OCI-LY3 (cell line): Measurements from ENCODE around the gene AMDHD2.

Experiments used
- EZH2phosphoT487 ChIP-seq: fragments of 200-600 bp; shearing (Covaris generic); IDR thresholded peaks from 2 replicates; pipeline ENCODE4 v1.6.1; 2018; ENCODE audit warnings: antibody characterized with exemption, mixed run types, low read depth
- TF ChIP-seq, protein P1 (sequence below): fragments of 200-600, 300-600 bp; sonication (generic); IDR thresholded peaks from 2 replicates; pipeline ENCODE4 v1.5.1; 2014; ENCODE audit warnings: antibody characterized with exemption, low read length, low read depth

DNA sequence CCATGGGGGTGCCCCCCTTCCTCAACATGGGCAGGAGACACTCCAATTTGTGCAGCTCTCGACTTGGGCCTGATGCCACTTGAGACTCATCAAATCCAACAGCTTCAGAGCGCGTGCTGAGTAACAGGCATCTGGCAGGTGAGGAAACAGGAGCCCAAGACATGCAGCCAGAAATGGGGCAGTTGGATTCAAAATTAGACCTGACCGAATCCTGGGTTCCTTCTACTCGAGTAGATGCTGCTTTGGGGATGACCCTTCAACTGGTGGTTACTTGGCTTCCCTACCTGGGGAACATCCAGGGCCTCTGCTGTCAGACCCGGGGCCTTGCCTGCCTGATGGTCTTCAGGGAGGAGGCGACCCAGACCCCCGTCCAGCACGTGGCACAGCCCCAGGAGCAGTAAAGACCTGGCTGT, 49.6 kb upstream of the AMDHD2 start:
- TF ChIP-seq EZH2phosphoT487: no peak
- TF ChIP-seq, protein P1, sequence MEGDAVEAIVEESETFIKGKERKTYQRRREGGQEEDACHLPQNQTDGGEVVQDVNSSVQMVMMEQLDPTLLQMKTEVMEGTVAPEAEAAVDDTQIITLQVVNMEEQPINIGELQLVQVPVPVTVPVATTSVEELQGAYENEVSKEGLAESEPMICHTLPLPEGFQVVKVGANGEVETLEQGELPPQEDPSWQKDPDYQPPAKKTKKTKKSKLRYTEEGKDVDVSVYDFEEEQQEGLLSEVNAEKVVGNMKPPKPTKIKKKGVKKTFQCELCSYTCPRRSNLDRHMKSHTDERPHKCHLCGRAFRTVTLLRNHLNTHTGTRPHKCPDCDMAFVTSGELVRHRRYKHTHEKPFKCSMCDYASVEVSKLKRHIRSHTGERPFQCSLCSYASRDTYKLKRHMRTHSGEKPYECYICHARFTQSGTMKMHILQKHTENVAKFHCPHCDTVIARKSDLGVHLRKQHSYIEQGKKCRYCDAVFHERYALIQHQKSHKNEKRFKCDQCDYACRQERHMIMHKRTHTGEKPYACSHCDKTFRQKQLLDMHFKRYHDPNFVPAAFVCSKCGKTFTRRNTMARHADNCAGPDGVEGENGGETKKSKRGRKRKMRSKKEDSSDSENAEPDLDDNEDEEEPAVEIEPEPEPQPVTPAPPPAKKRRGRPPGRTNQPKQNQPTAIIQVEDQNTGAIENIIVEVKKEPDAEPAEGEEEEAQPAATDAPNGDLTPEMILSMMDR: no peak
